NCI-H1694 treated with DMSO at 0.1 percent for 48 hours (cell line): ENCODE data around the gene CLDN20.
"Not testable (repeated sequence)": the region's sequence is repeated elsewhere in the genome, so short reads cannot be mapped to it uniquely, and the experiment has no call there.

Source experiments
- DNase-seq: peaks from one replicate; lab custom pipeline; 2025; lab: John Stamatoyannopoulos, UW

The CLDN20 gene

DNA sequence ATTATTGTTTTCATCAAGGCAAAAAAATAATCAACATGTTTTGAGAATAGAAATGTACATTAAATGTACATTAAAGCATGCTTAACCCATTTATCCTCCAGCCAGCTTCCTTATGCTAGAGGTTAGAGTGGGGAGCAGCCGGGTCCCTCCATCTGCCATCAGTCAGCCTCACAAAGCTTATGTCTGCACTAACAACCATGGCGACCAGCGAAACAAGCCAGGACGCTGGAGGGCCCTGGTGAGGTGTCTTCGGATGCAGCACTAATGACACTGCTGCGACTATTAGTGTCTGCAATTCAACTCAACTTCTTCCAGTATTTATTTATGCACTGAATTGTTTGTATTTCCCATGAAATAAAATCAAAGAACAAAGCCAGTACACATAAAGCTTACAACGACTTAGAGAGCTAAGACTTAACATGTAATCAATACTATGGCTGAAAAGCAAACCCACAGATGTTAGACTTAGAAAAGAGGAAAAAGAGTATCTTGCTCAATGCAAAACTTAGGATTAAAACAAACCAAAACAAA is 6.8 kb downstream of the CLDN20 start:
- DNase-seq = no peak

DNA sequence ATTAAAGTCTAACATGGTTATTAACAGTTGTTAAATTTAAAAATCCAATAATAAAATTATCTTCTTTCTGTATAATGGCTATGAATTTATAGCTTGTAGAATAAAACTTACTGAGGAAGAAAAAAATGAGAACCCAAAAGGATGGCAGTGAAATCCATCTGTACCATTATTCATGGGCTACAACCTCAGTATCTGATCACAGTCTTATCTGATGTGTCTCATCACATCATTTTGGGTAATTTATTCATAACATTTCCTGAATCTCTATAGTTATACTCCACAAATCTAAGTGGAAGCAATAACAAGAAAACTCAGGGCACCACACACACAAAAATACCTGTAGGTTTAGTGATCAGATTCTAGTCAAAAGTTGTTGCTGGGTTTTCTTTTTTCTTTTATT is 7.3 kb downstream of the CLDN20 start:
- no peak for DNase-seq

DNA sequence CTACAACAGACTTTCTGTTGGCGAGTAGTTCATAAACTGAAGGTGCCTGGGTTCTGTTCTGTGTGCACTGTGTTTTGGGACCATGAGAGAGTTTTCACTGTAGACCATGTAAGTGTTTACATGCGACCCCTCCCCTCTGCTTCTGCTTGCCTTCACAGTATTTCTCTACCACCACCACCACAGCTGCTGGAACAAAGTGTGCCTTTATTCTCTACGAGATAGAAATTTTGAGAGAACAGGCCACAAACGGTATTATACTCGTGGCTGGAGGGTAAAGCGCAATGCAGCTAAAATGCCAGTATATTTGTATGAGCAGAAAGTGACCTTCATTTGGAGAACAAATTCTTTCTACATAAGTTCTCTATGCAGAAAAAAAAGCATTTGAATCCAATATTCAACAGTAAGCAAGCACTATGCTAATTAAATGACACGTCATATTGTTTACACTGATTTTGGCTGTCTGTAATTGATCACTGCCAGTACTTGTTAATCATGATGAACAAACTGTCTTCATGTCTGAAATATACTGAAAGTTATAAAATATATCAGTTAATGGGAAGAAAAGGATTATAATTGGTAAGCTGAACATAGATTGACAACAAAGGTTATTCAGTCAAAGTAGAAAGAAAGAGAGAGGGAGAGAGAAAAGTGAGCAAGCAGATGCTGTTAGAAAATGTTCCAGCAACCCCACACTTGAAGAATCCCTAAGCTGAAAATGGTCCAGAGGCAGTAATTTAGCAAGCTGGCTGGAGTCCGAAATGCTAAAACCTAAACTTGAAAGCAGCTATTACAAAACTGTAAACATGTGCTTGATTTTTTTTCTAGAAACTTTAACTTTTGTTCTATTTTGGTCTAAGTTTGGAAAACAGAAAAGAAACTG is 8.8 kb downstream of the CLDN20 start:
- DNase-seq = no peak

DNA sequence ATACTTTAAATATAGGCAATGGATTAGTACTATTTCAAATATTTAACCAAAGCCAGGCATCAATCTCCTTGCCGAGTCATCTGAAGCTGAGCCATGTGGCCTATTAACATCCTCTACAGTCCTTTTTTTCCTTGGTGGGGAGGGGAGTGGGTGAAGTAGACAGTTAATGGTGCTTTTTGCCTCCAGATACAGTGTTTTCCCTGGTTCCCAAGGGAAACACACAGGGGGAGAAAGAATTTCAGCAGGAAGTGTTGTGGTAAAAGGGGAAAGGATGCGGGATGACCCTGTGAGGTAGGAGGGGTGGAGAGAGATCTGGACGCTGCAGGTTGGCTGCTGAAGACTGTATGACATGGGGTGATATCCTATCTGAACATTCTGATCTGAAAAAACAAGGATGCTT is 9.6 kb downstream of the CLDN20 start:
- no peak for DNase-seq

DNA sequence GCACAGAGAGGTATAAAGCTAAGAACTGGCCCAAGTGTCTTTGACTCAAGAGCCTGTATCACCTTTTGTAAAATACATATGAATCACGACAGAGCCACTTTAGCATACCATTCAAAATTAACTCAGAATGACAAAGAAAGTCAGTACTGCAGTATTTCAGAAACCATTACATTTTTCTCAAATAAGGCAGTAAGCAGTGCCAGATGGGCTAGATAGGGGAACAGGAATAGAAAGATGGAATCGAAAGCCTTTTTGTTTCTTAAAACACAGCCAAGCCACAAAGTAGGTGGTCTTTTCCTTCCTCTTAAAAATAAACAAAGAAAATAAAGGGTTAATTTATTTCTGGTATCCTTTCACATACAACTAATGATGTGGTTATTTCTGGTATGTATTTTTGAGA is 10.3 kb downstream of the CLDN20 start:
- DNase-seq = no peak

DNA sequence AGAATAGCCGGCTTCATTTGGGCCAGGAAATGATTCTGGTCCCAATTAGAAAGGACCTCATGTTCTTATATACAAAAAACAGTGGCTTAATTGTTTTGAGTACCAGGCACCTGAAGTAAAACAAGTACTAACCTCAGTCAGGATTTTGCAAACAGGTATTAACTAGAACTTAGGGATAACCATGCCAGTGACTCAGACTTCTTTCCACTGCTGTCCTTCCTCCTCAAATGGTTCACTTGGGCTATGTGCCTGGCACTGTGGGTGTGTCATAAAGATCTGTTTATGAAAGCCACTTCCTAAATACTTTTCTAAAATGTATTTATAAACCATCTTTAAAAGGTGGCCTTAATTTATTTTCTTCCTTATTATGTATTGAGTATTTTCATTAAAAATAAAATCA is 10.7 kb downstream of the CLDN20 start:
- no peak for DNase-seq

DNA sequence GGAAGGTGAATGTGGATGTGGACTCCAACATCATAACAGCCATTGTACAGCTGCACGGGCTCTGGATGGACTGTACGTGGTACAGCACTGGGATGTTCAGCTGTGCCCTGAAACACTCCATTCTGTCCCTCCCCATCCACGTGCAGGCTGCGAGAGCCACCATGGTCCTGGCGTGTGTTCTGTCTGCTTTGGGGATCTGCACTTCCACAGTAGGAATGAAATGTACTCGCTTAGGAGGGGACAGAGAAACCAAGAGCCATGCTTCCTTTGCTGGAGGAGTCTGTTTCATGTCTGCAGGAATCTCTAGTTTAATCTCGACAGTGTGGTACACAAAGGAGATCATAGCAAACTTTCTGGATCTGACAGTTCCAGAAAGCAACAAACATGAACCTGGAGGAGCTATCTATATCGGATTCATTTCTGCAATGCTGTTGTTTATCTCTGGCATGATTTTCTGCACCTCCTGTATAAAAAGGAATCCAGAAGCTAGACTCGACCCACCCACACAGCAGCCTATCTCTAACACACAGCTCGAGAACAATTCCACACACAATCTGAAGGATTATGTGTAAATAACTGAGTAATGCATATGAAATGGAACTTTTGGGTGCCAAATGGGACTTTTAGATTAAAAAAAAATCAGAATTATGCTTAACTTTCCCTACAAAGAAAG is 12.1 kb downstream of the CLDN20 start:
- no peak for DNase-seq

DNA sequence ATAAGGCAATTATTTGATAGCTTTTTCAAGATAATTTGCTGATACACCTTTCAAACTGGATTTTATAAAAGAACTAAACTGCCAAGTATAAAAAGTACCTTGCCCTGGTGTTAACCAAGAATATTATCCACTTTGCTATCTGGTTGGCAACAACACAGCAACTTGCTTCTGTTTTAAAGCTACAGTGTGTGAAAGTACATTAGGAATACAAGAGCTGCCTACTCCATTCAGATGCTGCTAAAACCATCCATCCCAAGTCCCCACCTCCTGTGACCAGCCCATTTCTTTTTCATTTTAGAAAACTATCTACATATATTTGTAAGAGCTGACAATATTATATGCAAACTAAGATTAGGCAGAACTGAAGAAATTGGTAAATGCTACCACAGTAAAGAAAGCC is 12.8 kb downstream of the CLDN20 start:
- DNase-seq = no peak

DNA sequence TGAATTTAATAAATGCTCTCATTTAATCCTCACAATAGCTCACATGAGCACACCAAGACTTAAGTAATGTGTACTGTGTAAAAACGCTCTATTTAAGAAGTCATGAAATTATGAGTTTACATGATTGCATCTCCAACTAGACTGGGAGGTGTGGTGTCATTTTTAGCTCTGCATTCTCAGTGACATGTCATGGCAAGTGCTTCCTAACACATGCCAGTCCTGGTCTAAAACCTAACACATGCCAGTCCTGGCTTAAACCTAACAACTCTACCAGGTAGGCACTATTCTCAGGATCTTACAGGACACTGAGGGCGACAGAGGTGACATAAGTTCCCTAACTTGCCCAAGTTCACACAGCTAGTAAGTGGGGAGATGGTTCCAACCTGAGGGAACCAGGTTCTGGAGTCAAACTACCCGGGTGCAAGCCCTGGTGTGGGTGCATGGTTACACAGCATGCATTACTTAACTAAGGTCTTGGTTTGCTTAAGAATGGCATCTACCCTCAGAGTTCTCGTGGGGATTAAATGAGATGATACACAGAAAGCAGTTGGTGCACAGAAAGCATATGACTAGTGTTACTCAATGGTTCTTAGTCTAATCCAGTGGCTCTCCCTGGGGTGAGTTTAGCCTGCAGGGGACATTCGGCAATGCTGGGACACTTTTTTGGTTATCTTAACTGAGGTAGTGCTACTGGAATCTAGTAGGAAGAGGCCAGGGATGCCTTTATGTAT is 14.7 kb downstream of the CLDN20 start:
- DNase-seq = no peak

DNA sequence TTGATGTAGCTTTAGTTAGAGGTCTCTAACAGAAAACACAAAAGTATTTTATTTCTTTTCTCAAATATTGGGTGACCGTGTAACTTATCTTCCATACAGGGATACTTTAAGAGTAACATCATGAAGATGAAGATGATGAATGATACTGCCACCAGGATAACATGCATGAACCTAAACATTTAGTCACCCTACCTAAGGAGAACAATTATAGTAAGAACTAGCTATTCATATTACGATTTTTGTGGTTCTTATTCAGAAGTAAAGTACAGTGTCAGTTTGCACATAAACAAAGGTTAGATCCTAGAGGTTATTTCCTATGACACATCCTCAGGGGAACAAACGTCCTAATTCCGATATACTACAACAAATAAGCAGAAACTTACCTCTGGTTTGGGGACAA is 21.0 kb downstream of the CLDN20 start:
- no peak for DNase-seq

DNA sequence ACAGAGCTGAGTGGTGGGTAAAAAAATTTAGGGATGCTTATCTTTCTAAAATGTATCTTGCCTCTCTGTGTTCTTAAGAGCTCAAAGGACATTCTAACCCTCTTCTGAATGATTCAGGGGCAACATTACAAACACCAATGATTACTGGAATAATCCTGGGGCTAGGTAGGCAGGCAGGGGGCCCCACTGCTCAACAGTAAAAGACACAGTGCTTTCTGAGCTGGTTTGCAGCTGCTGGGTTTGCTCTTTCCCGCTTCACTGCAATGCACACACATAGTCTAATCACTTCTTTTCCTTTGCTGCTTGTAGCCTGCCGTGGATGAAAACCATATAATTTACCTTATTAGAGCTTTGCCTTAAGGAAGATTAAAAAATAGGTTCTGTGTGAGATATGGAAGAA is 23.9 kb downstream of the CLDN20 start:
- no peak for DNase-seq

DNA sequence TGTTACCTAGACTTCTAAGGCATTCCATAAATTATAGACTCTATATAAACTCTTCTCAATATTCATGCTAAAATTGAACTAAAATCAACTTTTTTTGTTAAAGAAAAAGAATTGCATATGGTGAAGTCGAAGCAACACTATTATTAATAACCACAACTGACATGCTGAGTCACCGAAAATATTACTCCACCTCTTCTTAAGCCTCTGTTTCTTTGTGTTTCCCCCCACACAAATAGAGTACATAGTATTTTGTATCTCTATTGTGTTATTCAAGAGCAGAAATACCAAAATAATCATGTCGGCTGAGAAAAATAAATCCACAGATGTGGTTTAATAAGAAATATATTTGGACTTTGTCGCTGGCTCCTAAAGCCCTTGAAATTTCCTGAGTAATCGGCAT is 26.7 kb downstream of the CLDN20 start:
- no peak for DNase-seq

DNA sequence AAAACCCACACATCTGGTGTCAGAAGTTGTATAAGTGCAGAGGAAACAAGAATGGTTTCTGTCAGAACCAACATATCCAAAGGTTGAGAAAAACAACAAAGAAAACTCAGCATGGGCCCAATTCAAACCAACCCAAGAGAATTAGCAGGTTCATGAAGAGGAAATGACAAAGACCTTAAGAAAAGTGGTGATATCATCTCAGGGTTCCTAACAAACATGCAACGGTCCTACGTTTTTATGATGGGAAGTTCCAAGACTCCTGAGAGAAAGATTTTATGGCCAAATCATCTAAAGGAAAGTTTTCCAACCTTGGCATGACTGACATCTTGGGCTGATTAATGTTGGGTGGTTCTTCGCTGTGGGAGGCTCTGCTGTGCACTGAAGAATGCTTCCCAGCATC is 27.5 kb downstream of the CLDN20 start:
- no peak for DNase-seq

DNA sequence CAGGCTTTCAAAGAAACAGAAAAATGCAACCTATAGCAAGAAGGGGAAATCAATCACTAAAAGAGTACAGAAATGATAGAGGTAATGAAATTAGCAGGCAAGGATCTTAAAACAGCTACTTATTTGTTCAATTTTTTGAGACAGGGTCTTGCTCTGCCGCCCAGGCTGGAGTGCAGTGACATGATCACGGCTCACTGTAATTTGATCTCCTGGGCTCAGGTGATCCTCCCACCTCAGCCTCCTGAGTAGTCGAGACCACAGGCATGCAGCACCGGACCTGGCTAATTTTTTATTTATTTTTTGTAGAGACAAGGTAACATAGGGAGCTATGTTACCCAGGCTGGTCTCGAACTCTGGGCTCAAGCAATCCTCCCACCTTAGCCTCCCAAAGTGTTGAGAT is 28.9 kb downstream of the CLDN20 start:
- DNase-seq = no peak

DNA sequence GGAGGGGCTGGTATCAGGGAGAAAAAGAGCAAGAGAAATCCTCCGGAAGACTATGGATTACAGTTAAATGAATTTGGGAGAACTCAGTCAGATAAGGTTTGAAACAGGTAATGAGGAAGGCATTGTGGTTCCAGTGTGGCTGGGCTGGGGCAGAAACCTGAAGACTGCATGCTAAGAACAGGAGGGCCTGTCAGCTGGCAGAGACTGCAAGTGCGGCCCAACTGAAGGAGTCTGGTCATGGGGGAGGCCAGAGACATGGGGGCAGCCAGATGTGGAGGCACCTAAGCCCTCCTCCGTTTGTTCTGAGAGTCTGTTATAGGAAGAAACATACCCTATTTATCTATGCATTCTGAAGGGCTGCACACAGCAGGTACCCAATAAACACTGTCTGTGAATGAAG is 33.9 kb downstream of the CLDN20 start:
- no peak for DNase-seq

DNA sequence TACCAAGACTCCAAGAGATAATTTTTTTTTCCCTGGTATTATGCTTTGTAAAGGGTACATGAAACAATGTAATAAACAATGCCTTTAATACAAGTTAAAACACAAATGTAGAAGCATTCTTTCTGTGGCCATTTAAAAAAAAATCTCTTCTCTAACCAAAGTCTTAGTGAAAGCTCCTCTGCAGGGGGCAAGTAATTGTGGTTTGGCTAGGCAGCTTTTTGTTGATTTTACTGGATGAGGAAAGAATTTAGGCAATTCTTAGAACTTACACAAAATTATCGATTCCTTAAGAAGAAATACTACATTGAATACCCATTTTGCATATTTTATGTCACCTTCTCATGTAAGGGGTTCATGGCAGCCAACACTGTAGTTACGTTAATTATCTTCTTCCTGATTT is 38.1 kb downstream of the CLDN20 start:
- DNase-seq = no peak

DNA sequence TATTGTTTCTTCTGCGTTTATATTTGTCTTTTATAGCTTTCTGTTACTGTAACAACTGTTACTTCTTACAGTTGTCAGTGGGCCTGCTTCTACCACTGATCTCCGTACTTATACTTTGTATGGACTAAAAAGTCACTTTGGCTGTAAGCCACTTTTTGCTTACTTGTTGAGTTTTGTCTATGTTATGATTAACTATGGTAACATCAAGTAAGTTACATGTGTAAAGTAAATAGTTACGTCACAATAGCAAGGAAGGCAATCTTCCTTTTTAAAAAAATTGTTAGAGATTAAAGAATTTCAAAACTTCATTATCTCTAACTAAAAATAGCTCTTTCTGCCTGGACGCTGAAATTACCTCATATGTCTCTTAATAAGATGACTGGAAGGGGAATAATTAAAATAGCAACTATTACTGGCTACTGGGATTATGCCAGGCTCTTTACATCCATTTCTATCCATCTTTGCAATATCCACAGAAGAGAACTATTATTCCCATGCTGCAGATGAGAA is 39.6 kb downstream of the CLDN20 start:
- no peak for DNase-seq

DNA sequence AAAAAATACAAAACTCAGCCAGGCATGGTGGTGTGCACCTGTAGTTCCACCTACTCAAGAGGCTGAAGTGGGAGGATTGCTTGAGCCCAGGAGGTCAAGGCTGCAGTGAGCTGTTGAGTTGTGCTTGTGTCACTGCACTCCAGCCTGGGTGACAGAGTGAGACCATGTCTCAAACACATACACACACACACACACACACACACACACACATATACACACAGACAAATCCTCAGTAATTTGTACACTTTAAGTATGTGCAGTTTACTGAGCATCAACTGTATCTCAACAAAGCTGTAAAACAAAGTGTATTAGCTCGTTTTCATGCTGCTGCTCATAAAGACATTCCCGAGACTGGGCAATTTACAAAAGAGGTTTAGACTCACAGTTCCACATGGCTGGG is 43.1 kb downstream of the CLDN20 start:
- no peak for DNase-seq

DNA sequence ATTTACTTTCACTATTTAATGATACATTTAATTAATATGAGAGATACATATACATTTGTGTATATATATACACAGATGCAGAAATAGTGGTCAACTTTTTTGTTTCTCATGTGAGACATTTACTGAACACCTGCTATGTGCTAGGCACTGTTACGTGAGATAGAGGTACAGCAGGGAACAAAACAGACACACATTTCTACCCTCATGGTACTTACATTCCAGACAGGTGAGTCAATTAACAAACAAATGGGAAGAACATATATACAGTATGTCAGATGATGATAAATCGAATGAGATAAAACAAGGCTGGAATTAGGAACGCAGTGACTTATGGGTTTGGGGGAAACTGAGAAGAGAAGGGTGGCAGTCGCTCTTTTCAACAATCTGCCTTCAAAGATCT is 45.3 kb downstream of the CLDN20 start:
- DNase-seq = no peak

DNA sequence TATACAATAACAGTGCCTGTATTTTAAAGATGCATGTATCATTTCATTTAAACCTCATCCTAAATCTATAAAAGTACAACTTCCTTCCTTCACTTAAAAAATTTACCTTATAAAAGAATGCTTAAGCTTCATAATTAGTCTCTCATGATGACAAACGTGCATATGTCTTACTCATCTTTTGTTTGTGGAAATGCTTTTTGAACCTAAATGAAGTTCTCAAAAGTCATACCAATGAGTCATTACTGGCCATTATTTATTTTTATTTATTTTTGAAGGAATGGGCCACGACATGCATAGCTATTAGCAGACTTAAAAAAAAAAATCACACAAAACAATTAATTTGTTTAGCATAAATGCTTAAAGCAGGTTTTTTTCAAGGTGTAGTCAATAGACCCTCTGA is 46.8 kb downstream of the CLDN20 start:
- no peak for DNase-seq

DNA sequence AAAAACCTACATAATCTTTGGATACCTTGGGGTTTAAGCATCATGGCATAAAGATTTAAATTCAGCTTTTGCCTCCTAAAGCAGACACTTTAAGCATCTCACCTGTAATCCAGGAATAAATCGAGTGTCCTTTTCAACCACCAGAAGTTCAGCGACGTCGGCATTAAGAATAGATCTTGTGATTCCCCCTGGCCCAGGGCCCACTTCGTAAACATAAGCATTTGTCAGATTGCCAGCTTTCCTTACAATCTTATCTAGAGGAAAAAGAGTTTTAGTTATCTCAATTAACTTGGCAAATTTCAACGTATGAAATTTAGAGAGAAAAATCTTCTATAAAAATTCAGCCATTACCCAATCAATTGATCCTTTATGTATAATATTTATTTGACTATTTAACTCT is 47.3 kb downstream of the CLDN20 start:
- no peak for DNase-seq

DNA sequence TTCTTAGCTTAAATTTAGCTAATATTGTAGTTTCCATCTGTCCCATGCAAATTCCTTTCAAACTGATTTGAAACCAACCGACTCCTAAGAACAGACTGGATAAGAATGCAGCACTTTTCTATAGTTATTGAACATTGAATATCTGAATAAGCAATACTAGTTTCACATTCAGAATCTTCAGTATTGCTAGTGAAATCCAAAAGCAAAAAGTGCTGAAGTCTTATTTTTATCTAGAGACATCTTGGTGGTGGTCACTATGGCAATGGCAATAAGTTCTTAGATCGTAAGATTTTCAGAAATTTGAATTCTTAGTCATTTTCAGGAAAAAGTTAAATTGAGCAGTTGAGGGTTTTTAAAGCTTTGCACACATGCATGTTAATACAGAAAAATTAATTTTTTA is 47.8 kb downstream of the CLDN20 start:
- no peak for DNase-seq

DNA sequence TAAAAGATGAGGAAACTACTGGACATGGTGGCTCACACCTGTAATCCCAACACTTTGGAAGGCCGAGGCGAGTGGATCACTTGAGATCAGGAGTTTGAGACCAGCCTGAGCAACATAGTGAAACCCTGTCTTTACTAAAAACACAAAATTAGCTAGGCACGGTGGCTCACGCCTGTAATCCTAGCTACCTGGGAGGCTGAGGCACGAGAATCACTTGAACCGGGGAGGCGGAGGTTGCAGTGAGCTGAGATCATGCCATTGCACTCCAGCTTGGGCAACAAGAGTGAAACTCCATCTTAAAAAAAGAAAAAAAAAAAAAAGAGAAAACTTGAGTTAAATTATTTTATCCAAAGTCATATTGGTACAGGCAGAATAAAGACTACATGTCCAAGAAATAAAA is 49.1 kb downstream of the CLDN20 start:
- not testable (repeated sequence) for DNase-seq
